CD4-positive, alpha-beta T cell treated with Interleukin-2 at 100 ng/mL for 4 hours (primary cell): Measurements from ENCODE around the gene FAR2.
"Not testable (repeated sequence)": the region's sequence is repeated elsewhere in the genome, so short reads cannot be mapped to it uniquely, and the experiment has no call there.

ENCODE experiments used
- DNase-seq: peaks from one replicate; pipeline ENCODE4 v3.0.0-alpha.2; 2020; ENCODE audit warnings: low spot score

FAR2 gene

GRCh38 chr12:29148911-29149690 is at the start of gene FAR2:
TSS of gene FAR2 (plus strand) at chr12:29149278. CDS start at chr12:29270450, 121,172 bp downstream.
- DNase-seq, result peak; percentile 51

- DNase-seq, result peak; percentile 40
Observed at GRCh38 chr12:29102741-29103140, 46.3 kb upstream of the FAR2 start.

DNA sequence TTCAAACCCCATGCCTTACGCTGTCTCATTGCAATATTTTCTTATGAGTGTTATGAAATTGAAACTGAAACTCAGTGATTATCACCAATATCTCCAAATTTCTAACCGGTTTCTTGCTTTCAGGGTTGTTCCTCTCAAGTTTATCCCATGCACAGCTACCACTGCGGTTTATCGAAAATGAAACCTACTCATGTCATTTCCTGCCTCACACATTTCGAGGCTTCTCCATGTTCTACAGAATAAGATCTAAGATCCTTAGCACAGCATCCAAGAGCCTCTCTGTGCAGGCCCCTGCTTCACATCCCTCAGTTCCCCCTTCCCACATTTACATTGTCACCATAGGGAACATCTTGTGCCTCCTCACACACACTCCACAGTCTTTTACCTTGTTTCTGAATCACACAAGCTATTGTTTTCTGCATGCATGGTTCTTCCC is 45.5 kb upstream of the FAR2 start:
- DNase-seq, result peak; percentile 74

GRCh38 chr12:29104516-29104915 is 44.6 kb upstream of the FAR2 start:
- DNase-seq, result peak; percentile 40

- DNase-seq, result no peak
Observed at GRCh38 chr12:29110506-29111442, 38.3 kb upstream of the FAR2 start.

GRCh38 chr12:29113101-29113500 is 36.0 kb upstream of the FAR2 start:
- no peak for DNase-seq

DNA sequence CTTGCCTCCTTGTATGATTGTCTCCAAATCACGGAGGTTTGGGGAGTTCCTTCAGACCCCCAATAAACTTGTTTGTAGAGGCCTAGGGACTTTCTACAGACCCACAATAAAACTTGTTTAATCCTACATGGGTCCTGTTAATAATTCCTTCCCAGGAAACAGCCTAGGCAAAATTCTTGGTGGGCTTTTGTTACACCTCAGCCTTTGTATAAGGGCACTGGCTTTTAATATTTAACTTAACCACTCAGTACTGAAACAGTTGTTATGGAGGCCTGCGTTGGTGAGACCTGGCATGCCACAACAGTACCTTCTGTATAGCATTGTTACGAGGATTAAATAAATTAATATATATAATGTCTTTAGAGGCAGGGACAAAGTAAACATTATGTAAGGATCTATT is 32.7 kb upstream of the FAR2 start:
- no peak for DNase-seq

GRCh38 chr12:29131539-29131938 is 17.5 kb upstream of the FAR2 start:
- no peak for DNase-seq

GRCh38 chr12:29132316-29132715 is 16.8 kb upstream of the FAR2 start:
- no peak for DNase-seq

DNA sequence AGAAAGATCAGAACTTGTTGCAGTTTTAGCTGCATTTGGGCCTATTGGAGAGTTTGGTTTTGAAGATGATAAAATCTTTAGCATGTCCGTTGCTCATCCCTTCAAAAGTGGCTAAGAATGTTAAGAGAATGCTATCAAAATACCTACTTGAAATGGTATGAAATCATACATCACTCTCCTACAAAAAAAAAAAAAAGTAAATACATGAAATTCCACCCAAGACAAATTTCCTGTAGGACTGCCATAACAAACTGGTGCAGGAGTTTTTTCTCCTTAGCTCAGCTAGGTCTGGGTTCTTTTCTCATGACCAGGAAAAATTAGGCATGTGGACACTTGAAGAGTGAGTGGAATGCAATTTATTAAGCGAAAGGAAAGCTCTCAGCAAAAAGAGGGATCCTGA is 15.9 kb upstream of the FAR2 start:
- no peak for DNase-seq

DNA sequence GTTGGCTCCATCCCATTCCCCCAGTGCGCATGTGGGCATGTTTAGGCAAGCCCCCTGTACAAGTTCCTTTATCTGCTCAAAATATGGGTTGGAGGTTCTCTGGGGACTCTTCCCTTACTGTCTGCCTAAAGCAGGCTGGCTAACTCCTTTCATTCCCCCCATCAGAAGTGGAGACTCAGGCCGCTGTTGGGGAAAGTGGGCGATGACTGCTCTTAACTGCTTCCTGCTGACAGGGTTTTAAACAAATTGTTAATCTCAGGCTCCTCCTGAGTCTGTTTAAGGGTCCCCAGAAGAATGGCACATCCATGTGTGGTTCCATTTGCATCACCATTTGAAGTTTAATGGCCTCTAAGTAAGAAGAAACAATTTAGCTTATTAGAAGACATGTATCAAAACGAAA is 15.4 kb upstream of the FAR2 start:
- no peak for DNase-seq

- DNase-seq, result not testable (repeated sequence)
Observed at GRCh38 chr12:29138256-29138655, 10.8 kb upstream of the FAR2 start.

DNA sequence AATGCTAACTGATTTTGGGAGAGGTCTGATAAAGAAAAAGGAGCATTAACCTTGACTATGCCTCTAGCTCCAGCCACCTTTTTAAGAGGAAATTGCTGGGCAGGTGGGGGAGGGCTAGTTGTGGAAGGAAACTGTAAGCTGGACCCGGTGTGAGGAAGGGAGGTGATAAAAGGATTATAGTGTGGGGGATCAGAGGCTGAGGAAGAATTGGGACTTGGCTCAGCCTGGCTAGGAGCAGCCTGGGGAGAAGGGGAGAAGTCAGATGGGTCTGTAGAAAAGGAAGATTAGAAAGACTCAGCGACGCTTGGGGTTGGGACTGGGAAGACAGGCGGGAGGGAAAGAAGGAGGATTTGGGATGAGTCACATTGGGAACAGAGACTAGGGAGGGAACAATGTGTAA is 10.2 kb upstream of the FAR2 start:
- DNase-seq, result not testable (repeated sequence)

GRCh38 chr12:29145372-29146170 is 3.5 kb upstream of the FAR2 start:
- DNase-seq, result no peak

GRCh38 chr12:29146196-29146595 is 2.9 kb upstream of the FAR2 start:
- no peak for DNase-seq

DNA sequence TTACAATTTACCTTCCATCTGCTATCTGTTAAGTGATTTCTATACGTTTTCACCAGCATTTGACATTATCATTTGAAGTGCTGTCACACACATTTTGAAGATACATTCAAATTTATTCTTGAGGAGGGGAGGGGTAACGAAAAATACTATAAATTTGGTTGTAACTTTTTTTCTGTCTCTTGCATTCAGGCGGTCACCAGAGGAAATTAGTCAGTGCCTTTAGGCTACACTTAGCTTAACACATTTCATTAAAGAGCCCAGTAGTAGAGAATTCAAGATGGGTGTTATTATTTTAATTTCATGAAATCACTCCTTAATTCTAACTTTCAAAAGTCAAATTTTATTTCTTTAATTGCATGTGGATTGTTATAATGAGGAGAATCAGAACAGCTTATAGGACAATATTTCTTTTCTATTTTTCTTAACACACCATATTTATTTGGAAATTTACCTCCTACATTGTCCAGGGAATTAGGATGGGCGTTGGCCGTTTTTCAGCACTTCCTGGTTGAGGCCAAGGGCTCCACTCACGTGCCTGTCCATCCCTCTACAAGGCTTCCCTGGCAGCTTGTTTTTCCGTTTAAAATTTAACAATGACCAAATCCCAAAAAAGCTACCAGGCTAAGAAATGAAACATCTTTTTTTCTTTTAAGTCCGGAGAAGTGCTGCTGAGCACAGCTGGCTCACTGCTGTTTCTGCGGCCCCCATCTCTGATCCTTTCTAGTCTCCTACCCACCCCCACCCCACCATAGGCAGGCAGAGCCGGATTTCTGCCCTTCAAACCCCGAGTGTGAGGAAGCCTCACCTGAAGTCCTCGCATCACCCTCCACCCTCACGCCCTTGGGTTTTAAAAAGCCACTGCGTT is 1.1 kb upstream of the FAR2 start:
- peak; percentile 11 for DNase-seq

DNA sequence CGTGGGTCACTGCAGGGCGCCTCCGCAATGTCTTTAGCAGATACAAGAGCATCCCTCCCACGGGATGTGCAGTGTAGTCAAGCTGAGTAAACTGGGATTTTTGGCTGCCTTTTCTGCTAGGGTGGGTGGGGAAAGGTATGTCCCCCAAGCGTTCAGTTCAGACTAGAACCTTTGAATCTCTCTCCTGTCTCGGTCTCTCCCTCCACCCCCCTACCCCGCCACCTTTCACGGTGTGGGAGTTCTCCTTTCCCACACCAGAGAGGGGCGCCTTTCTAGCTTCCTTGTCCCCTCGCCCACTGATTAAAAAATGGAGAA is 525 bp upstream of the FAR2 start:
- no peak for DNase-seq

- no peak for DNase-seq
Observed at GRCh38 chr12:29149691-29150281, 708 bp downstream of the FAR2 start.

- no peak for DNase-seq
Observed at GRCh38 chr12:29150462-29150861, 1.4 kb downstream of the FAR2 start.

- no peak for DNase-seq
Observed at GRCh38 chr12:29152223-29152868, 3.3 kb downstream of the FAR2 start.
